Testis (tissue), 2 donors: ENCODE measurements around the gene RCAN2.

Source experiments
- CTCF ChIP-seq, 3 experiments: fragments of 450-650 bp in 2 of 3; fragments of 200-600 bp in 1 of 3; sonication (generic) in 1 of 3; IDR thresholded peaks; one replicate each; pipeline ENCODE4 v1.5.1; 2016 to 2019; ENCODE audit warnings: antibody characterized with exemption in 3 of 3, mild to moderate bottlenecking in 2 of 3, moderate library complexity in 1 of 3
- POLR2A ChIP-seq: fragments of 450-650 bp; IDR thresholded peaks from one replicate; pipeline ENCODE4 v1.6.1; 2017; ENCODE audit warnings: antibody characterized with exemption, mild to moderate bottlenecking, moderate library complexity

DNA sequence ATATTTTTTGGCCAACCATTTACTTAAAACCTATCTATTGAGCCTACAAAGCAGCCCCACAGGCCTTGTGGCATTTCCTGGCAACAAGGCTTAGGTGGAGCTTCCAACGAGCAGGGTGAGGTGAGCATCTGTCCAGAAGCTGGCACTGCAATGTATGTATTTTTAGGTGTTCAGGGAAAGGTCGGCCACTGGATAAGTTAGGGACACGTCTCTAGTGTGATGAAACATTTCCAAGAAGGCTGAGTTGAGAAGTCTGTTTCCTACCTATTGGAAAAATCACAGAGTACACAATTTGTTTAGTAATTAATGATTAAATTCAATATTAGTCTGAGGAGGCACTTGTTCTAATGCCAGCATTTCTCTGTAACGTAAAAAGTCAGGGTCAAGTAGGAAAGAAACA is 17.8 kb upstream of the RCAN2 start:
- TF ChIP-seq CTCF (IDR thresholded peaks at IDR 0.05) (no peak), POLR2A (no peak)
